LNCAP (cell line): ENCODE data around the gene ARHGEF28.
A peak's percentile ranks its signal among the peaks of the same experiment; 100 is the strongest.

Source experiments
- CTCF ChIP-seq: fragments of 450-650 bp; IDR thresholded peaks from 2 replicates; pipeline ENCODE4 v1.5.1; 2017; ENCODE audit warnings: mild to moderate bottlenecking

ARHGEF28 gene

DNA sequence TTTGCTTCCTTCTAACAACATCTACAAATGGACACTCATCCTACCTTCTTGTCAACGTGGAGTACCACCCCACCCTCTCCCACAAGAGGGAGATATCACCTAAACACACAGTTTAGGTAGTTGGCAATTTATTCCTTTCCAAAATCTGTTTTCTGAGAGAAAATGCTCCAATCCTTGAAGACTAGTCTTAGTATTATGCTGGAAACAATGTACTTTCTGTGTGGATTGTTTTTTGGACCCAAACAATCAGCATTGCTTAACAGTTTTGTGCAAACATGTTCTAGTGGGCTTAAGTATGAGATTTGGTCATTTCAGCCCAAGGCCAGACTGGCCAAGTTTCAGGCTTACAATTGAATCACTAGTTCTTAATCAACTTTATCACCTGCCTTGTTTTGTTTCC lies 359.1 kb downstream of the ARHGEF28 start:
- peak; percentile 38; the same call in 1 of the 2 replicates for TF ChIP-seq CTCF

- TF ChIP-seq CTCF = no peak
Observed at GRCh38 chr5:73986729-73987128, 360.7 kb downstream of the ARHGEF28 start.

DNA sequence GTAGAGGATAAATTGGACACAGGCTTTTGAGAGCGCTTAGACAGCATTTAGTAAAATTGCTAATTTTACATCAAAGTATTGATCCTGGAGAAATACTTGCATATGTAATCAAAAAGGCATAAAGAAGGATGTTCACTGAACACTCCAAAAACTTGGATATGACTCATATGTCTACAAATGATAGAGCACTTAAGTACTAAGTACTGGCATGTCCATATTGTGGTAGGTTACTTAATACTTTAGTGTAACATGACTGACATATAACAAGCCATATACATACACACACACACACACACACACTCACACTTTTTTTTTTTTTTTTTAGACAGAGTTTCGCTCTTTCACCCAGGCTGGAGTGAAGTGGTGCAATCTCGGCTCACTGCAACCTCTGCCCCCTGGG lies 361.9 kb downstream of the ARHGEF28 start:
- TF ChIP-seq CTCF = no peak

GRCh38 chr5:73989956-73990355 lies 364.0 kb downstream of the ARHGEF28 start:
- no peak for TF ChIP-seq CTCF
